OCI-LY3 (cell line): Measurements from ENCODE around the gene PCNX3.

Source experiments
- H2AFZ ChIP-seq: fragments of 200-600, 300-600 bp; shearing (Covaris generic); 2 replicates; pipeline ENCODE4 v1.6.0; 2014; ENCODE audit warnings: antibody characterized with exemption, low read depth, low read length
- H3K27ac ChIP-seq: fragments of 200-600, 300-600 bp; sonication (generic); 2 replicates; pipeline ENCODE4 v1.5.1; 2014; ENCODE audit warnings: mild to moderate bottlenecking, low read length, moderate library complexity, mixed read lengths
- H3K27me3 ChIP-seq: fragments of 200-600, 300-600 bp; sonication (generic); 2 replicates; pipeline ENCODE4 v1.6.1; 2014; ENCODE audit warnings: low read depth, low read length, mixed read lengths
- H3K36me3 ChIP-seq: fragments of 200-600, 300-600 bp; sonication (generic); replicated peaks from 2 replicates; pipeline ENCODE3; 2014; ENCODE audit warnings: low read depth, low read length, mixed read lengths
- H3K4me1 ChIP-seq: fragments of 300-600, 200-600 bp; sonication (generic); 2 replicates; pipeline ENCODE4 v1.6.1; 2014; ENCODE audit warnings: low read length, mixed read lengths
- H3K4me2 ChIP-seq: fragments of 200-600, 300-600 bp; sonication (generic); 2 replicates; pipeline ENCODE4 v1.6.1; 2014; ENCODE audit warnings: low read length, mixed read lengths
- H3K4me3 ChIP-seq: fragments of 300-600, 200-600 bp; sonication (generic); 2 replicates; pipeline ENCODE4 v1.5.1; 2014; ENCODE audit warnings: antibody characterized with exemption, mild to moderate bottlenecking, low read length, moderate library complexity
- H3K79me2 ChIP-seq: fragments of 300-600, 200-600 bp; shearing (Covaris generic); 2 replicates; pipeline ENCODE4 v1.6.1; 2014; ENCODE audit warnings: mild to moderate bottlenecking, low read length, mixed read lengths
- H3K9ac ChIP-seq: fragments of 300-600, 200-600 bp; shearing (Covaris generic); 2 replicates; pipeline ENCODE4 v1.6.0; 2014; ENCODE audit warnings: mild to moderate bottlenecking, low read length, moderate library complexity
- H3K9me3 ChIP-seq: fragments of 200-600, 300-600 bp; shearing (Covaris generic); 2 replicates; pipeline ENCODE4 v1.6.1; 2014; ENCODE audit warnings: low read length, mixed read lengths; ENCODE audit not compliant: insufficient read depth
- H4K20me1 ChIP-seq: fragments of 200-600, 300-600 bp; sonication (generic); 2 replicates; pipeline ENCODE4 v1.6.1; 2016; ENCODE audit warnings: low read length, mixed read lengths; ENCODE audit not compliant: insufficient read depth
- EZH2phosphoT487 ChIP-seq: fragments of 200-600 bp; shearing (Covaris generic); IDR thresholded peaks from 2 replicates; pipeline ENCODE4 v1.6.1; 2018; ENCODE audit warnings: antibody characterized with exemption, mixed run types, low read depth
- TF ChIP-seq, protein P1 (sequence below): fragments of 200-600, 300-600 bp; sonication (generic); IDR thresholded peaks from 2 replicates; pipeline ENCODE4 v1.5.1; 2014; ENCODE audit warnings: antibody characterized with exemption, low read length, low read depth

The PCNX3 gene

DNA sequence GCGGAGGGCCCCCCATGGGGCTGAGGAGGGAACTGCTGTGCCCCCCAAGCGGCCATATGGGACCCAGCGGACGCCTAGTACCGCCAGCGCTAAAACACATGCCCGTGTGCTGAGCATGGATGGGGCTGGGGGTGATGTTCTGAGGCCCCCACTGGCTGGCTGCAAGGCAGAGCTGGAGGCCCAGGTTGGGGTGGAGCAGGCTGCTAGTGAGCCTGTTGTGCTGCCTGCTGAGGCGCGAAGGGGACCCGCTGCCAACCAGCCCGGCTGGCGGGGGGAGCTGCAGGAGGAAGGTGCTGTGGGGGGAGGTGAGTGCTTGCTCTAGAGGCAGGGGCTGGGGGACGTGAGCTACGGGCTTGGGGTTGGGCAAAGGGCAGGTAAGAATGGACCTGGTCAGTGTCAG, 3.2 kb downstream of the PCNX3 start:
- H3K79me2 ChIP-seq, result peaks cover 44% of the 10 kb centered on the region
- H4K20me1 ChIP-seq, result peaks cover 9% of the 10 kb centered on the region; the same call in 1 of the 2 replicates
- peaks cover 18% of the 10 kb centered on the region for H3K4me1 ChIP-seq
- H3K4me3 ChIP-seq, result no peak overlapping the region
- H3K9me3 ChIP-seq, result no peaks in the 10 kb centered on the region
- peaks cover 47% of the 10 kb centered on the region for H3K36me3 ChIP-seq
- no peak overlapping the region for H3K9ac ChIP-seq
- H3K27ac ChIP-seq, result no peak overlapping the region
- no peak overlapping the region for H2AFZ ChIP-seq
- TF ChIP-seq EZH2phosphoT487, result no peak
- TF ChIP-seq, protein P1, sequence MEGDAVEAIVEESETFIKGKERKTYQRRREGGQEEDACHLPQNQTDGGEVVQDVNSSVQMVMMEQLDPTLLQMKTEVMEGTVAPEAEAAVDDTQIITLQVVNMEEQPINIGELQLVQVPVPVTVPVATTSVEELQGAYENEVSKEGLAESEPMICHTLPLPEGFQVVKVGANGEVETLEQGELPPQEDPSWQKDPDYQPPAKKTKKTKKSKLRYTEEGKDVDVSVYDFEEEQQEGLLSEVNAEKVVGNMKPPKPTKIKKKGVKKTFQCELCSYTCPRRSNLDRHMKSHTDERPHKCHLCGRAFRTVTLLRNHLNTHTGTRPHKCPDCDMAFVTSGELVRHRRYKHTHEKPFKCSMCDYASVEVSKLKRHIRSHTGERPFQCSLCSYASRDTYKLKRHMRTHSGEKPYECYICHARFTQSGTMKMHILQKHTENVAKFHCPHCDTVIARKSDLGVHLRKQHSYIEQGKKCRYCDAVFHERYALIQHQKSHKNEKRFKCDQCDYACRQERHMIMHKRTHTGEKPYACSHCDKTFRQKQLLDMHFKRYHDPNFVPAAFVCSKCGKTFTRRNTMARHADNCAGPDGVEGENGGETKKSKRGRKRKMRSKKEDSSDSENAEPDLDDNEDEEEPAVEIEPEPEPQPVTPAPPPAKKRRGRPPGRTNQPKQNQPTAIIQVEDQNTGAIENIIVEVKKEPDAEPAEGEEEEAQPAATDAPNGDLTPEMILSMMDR, result no peak
- H3K27me3 ChIP-seq, result no peaks in the 10 kb centered on the region
- no peak overlapping the region for H3K4me2 ChIP-seq

DNA sequence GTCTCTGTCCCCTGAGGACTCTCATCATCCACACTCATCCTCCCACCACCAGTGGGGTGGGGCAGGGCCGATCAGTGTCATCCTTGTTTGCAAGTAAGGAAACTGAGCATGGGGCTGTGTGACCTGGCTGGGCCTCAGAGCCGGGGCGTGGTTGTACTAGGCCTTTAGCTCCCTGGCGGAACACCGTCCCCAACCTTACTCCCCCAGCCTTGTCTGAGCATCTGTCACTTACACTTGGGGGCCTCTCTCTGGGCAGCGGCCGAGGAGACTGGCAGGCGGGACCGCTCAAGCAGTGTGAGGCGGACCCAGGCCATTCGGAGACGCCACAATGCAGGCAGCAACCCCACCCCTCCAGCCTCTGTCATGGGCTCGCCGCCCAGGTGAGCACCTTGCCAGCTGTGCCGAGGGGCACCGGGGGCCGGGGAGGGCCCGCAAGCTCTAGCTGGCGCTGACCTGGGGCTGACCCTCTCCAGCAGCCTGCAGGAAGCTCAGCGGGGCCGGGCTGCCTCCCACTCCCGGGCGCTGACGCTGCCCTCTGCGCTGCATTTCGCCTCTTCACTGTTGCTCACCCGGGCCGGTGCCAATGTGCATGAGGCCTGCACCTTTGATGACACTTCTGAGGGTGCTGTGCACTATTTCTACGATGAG, 3.8 kb downstream of the PCNX3 start:
- no peak overlapping the region for H2AFZ ChIP-seq
- no peaks in the 10 kb centered on the region for H3K9me3 ChIP-seq
- no peak overlapping the region for H3K4me2 ChIP-seq
- no peak overlapping the region for H3K27ac ChIP-seq
- H3K4me3 ChIP-seq, result no peak overlapping the region
- TF ChIP-seq, protein P1, result no peak
- no peak for TF ChIP-seq EZH2phosphoT487
- peaks cover 9% of the 10 kb centered on the region; the same call in 1 of the 2 replicates for H4K20me1 ChIP-seq
- peaks cover 38% of the 10 kb centered on the region for H3K79me2 ChIP-seq
- H3K9ac ChIP-seq, result no peak overlapping the region
- H3K27me3 ChIP-seq, result no peaks in the 10 kb centered on the region
- peaks cover 52% of the 10 kb centered on the region for H3K36me3 ChIP-seq
- peaks cover 18% of the 10 kb centered on the region for H3K4me1 ChIP-seq

DNA sequence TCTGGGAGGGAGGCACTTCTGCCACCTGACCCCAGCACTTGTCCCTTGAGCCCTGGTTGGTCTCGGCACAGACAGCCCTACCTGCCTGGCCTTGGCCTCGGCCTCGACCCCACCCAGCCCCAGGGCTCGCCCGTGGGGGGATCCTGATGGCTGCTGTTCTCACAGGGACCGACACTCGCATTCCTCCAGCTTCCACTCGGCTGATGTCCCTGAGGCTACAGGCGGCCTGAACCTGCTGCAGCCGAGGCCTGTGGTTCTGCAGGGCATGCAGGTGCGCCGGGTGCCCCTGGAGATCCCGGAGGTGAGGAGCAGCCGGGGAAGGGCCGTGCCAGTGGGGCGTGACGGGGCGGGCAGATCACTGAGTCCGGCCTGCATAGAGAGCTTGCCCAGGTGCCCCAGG, 5.1 kb downstream of the PCNX3 start:
- Histone ChIP-seq H3K9me3 (no peaks in the 10 kb centered on the region), H3K27me3 (no peaks in the 10 kb centered on the region), H3K4me2 (no peak overlapping the region), H3K36me3 (peaks cover 58% of the 10 kb centered on the region), H3K4me1 (peaks cover 18% of the 10 kb centered on the region), H3K27ac (no peak overlapping the region), H3K79me2 (peaks cover 32% of the 10 kb centered on the region), H3K9ac (no peak overlapping the region), H4K20me1 (peaks cover 9% of the 10 kb centered on the region; the same call in 1 of the 2 replicates), H3K4me3 (no peak overlapping the region), H2AFZ (no peak overlapping the region)
- TF ChIP-seq, protein P1, result no peak
- TF ChIP-seq EZH2phosphoT487, result no peak

DNA sequence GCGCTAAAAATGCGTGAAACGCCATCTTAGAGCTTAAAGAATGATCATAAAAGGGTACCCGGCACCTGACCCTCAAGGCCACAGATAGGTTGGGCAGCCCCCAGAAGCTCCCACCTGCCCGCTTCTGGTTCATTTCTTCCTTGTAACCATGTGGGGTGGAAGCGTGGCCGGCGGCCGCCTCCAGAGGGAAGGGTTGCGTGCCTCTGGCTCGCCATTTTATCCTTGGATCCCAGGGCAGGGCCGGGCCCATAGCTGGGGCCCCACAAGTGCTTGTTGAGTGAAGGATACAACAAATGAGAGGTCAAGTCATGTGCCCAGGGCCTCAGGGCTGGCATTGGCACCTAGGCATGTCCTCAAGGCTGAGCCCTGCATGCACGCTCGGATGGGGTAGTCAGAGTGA, 5.9 kb downstream of the PCNX3 start:
- H4K20me1 ChIP-seq, result peaks cover 6% of the 10 kb centered on the region; the same call in 1 of the 2 replicates
- H3K9ac ChIP-seq, result no peak overlapping the region
- no peaks in the 10 kb centered on the region for H3K9me3 ChIP-seq
- no peak overlapping the region for H2AFZ ChIP-seq
- H3K36me3 ChIP-seq, result peaks cover 66% of the 10 kb centered on the region
- H3K4me3 ChIP-seq, result no peak overlapping the region
- peaks cover 16% of the 10 kb centered on the region for H3K4me1 ChIP-seq
- no peak overlapping the region for H3K27ac ChIP-seq
- no peak overlapping the region for H3K4me2 ChIP-seq
- peaks cover 24% of the 10 kb centered on the region for H3K79me2 ChIP-seq
- H3K27me3 ChIP-seq, result no peaks in the 10 kb centered on the region
- TF ChIP-seq, protein P1, result no peak
- TF ChIP-seq EZH2phosphoT487, result no peak
